Activated naive CD8-positive, alpha-beta T cell treated with anti-CD3 and anti-CD28 coated beads, Interleukin-2, amount 10 ng/mL, durations not matched to agents 7 days and 5 days (primary cell): ENCODE data around the gene ADARB1. TPM values are rescaled to one million over a fixed set of nuclear protein-coding genes. Genes with fewer than 3 reads are reported as not detected.

Experiments used
- ATAC-seq: fragments of 150-1000 bp; cut with Tn5 transposase; one replicate; pipeline ENCODE4 v1.10.0; 2021; ENCODE audit warnings: low read depth, moderate library complexity
- POLR2A ChIA-PET: fragments of 350-600 bp; sonication (Branson Sonifier 250); formaldehyde crosslinking; loops from one replicate; lab custom pipeline; 2021; ENCODE audit warnings: antibody characterized with exemption; lab: Charles Lee
- DNase-seq: peaks from one replicate; pipeline ENCODE4 v3.0.0; 2021
- H3K27ac Mint-ChIP-seq: one replicate; pipeline ENCODE4 v1.8.0; 2022; ENCODE audit warnings: mild to moderate bottlenecking, mixed read lengths
- H3K27me3 Mint-ChIP-seq: one replicate; pipeline ENCODE4 v1.8.0; 2022; ENCODE audit warnings: mild to moderate bottlenecking, moderate library complexity, mixed read lengths
- H3K36me3 Mint-ChIP-seq: one replicate; pipeline ENCODE4 v1.8.0; 2021; ENCODE audit warnings: mild to moderate bottlenecking, mixed read lengths
- H3K4me1 Mint-ChIP-seq: one replicate; pipeline ENCODE4 v1.8.0; 2021; ENCODE audit warnings: mixed read lengths
- H3K4me3 Mint-ChIP-seq: one replicate; pipeline ENCODE4 v1.8.0; 2022; ENCODE audit warnings: mild to moderate bottlenecking, moderate library complexity, mixed read lengths
- H3K9me3 Mint-ChIP-seq: one replicate; pipeline ENCODE4 v1.8.0; 2021; ENCODE audit warnings: mixed read lengths
- total RNA-seq, 2 experiments: library from RNA; stranded (reverse); gene quantifications; one replicate each; pipeline ENCODE4 v1.2.3, GENCODE V29; 2021

The ADARB1 gene
- total RNA-seq, 2 experiments from 2014 or later: 48.3 to 48.4 TPM

DNA sequence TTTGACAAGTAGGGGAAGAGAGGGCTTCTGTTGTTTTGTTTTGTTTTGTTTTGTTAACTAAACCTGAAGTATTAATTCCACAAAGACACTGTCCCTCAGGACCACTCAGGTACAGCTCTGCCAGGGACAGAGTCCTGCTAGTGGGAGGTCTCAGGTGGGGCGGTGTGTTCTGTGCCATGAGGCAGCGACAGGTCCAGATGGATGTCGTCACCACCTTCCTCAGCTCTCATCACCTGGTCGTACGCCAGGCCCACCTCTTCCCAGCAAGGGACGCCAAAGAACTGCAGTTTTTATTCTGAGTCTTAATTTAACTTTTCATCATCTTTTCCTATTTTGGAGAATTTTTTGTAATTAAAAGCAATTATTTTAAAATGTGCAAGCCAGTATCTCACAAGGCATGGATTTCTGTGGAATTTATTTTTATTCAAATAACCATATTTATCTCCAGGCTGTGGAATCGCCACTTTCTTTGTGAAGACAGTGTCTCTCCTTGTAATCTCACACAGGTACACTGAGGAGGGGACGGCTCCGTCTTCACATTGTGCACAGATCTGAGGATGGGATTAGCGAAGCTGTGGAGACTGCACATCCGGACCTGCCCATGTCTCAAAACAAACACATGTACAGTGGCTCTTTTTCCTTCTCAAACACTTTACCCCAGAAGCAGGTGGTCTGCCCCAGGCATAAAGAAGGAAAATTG lies 150.8 kb downstream of the ADARB1 start:
- POLR2A ChIA-PET: no interaction called here

DNA sequence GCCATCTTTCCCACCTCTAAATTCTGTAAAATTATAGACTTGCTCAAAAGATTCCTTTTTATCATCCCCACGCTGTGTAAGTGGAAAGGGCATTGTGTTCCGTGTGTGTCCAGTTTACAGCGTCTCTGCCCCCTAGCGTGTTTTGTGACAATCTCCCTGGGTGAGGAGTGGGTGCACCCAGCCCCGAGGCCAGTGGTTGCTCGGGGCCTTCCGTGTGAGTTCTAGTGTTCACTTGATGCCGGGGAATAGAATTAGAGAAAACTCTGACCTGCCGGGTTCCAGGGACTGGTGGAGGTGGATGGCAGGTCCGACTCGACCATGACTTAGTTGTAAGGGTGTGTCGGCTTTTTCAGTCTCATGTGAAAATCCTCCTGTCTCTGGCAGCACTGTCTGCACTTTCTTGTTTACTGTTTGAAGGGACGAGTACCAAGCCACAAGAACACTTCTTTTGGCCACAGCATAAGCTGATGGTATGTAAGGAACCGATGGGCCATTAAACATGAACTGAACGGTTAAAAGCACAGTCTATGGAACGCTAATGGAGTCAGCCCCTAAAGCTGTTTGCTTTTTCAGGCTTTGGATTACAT lies 151.5 kb downstream of the ADARB1 start:
- Mint-ChIP-seq H3K36me3 (peaks cover 3% of the 10 kb centered on the region), H3K4me1 (peaks cover 21% of the 10 kb centered on the region), H3K27me3 (no peaks in the 10 kb centered on the region), H3K27ac (no peak overlapping the region), H3K4me3 (no peak overlapping the region), H3K9me3 (no peaks in the 10 kb centered on the region)
- DNase-seq (no peak), ATAC-seq (no peak)
- POLR2A ChIA-PET: no interaction called here

More for the DNA sequence above, 150.8 kb downstream of the ADARB1 start:
- peaks cover 21% of the 10 kb centered on the region for H3K4me1 Mint-ChIP-seq
- ATAC-seq: no peak
- no peaks in the 10 kb centered on the region for H3K9me3 Mint-ChIP-seq
- H3K27ac Mint-ChIP-seq: no peak overlapping the region
- H3K27me3 Mint-ChIP-seq: no peaks in the 10 kb centered on the region
- peaks cover 3% of the 10 kb centered on the region for H3K36me3 Mint-ChIP-seq
- DNase-seq: no peak
- no peak overlapping the region for H3K4me3 Mint-ChIP-seq

DNA sequence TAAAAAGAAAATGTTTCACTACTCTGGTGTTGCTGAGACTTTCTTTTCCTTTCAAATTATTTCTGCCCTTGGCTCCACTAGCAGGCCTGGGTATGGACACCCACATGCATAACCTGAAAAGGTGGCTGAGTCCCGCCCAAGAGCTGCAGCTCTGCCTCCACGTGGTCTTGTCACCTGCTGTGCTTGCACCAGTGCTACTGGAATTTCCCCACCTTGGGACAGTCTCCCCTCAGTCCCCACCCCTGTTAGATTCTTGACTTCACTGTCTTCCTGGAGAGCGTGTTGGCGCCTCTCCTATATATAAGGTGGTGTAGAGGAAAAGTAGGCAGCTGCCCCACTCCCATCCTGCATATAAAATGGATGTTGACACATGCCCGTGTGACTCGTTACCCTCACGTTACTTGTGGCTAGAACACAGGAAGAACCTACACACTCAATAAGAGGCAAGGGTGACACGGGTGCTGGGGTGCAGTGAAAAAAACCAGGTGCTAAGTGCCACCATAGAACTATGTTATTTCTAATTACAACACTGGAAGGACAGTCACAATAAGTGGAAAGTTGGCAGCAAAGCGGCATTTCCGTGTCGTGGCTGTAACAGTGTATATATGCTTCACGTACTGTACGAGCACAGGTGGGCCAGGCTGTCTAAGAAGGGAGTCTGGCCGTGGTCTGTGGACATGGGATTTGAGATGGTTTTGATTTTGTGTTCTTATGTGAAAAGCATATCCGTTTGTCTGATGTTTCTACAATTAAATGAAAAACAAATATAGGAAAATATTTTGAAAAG lies 152.4 kb downstream of the ADARB1 start:
- Mint-ChIP-seq H3K27me3 (no peaks in the 10 kb centered on the region), H3K4me3 (no peak overlapping the region), H3K9me3 (no peaks in the 10 kb centered on the region), H3K4me1 (peaks cover 21% of the 10 kb centered on the region), H3K27ac (no peak overlapping the region), H3K36me3 (peaks cover 3% of the 10 kb centered on the region)
- ATAC-seq: peak; percentile 30
- no peak for DNase-seq
- POLR2A ChIA-PET: no interaction called here

DNA sequence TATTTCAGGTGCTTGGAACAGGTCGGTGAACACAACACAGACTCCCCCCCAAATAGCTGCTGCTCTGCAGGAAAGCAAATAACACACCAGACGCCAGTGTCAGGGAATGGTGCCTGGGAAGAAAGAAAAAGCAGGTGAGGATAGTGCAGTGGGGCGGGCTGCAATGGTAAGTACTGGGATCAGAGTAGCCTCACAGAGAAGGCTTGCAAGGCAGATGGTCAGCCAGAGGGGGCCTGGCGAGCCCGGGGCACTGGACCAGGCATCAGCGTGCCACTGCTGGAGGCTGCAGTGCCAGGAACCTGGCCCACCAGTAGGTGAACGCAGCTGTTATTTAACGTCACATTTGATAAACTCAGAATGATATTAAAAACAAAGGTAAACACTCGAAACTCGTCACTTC lies 153.4 kb downstream of the ADARB1 start:
- Mint-ChIP-seq H3K4me3 (no peak overlapping the region), H3K27me3 (peaks cover 6% of the 10 kb centered on the region), H3K27ac (no peak overlapping the region), H3K4me1 (peaks cover 22% of the 10 kb centered on the region), H3K9me3 (no peaks in the 10 kb centered on the region), H3K36me3 (peaks cover 3% of the 10 kb centered on the region)
- DNase-seq (no peak), ATAC-seq (no peak)
- POLR2A ChIA-PET: no interaction called here

- no peaks in the 10 kb centered on the region for H3K9me3 Mint-ChIP-seq
- H3K27ac Mint-ChIP-seq: no peak overlapping the region
- H3K4me1 Mint-ChIP-seq: peaks cover 22% of the 10 kb centered on the region
- ATAC-seq (peak; percentile 79), DNase-seq (no peak)
- H3K36me3 Mint-ChIP-seq: peaks cover 3% of the 10 kb centered on the region
- POLR2A ChIA-PET: no interaction called here
- H3K4me3 Mint-ChIP-seq: no peak overlapping the region
- peaks cover 7% of the 10 kb centered on the region for H3K27me3 Mint-ChIP-seq
These were observed 153.8 kb downstream of the ADARB1 start for GRCh38 chr21:45228171-45228641.

GRCh38 chr21:45228656-45229240 lies 154.4 kb downstream of the ADARB1 start:
- POLR2A ChIA-PET: no interaction called here
- Mint-ChIP-seq H3K36me3 (peaks cover 3% of the 10 kb centered on the region), H3K4me3 (no peak overlapping the region), H3K4me1 (peaks cover 22% of the 10 kb centered on the region), H3K27ac (no peak overlapping the region), H3K9me3 (no peaks in the 10 kb centered on the region), H3K27me3 (peaks cover 11% of the 10 kb centered on the region)
- no peak for DNase-seq
- no peak for ATAC-seq

GRCh38 chr21:45231705-45232104 lies 157.3 kb downstream of the ADARB1 start:
- no peak overlapping the region for H3K27ac Mint-ChIP-seq
- no peaks in the 10 kb centered on the region for H3K9me3 Mint-ChIP-seq
- peaks cover 27% of the 10 kb centered on the region for H3K27me3 Mint-ChIP-seq
- no peak for DNase-seq
- H3K36me3 Mint-ChIP-seq: no peaks in the 10 kb centered on the region
- H3K4me3 Mint-ChIP-seq: no peak overlapping the region
- no peak for ATAC-seq
- peaks cover 12% of the 10 kb centered on the region for H3K4me1 Mint-ChIP-seq
- POLR2A ChIA-PET: no interaction called here

GRCh38 chr21:45234127-45234526 lies 159.7 kb downstream of the ADARB1 start:
- DNase-seq (no peak), ATAC-seq (no peak)
- H3K36me3 Mint-ChIP-seq: no peaks in the 10 kb centered on the region
- peaks cover 1% of the 10 kb centered on the region for H3K4me1 Mint-ChIP-seq
- peak overlapping the region; percentile 10 for H3K4me3 Mint-ChIP-seq
- no peaks in the 10 kb centered on the region for H3K9me3 Mint-ChIP-seq
- peaks cover 45% of the 10 kb centered on the region for H3K27me3 Mint-ChIP-seq
- H3K27ac Mint-ChIP-seq: no peak overlapping the region
- POLR2A ChIA-PET: no interaction called here

- H3K27ac Mint-ChIP-seq: no peak overlapping the region
These were observed 160.6 kb downstream of the ADARB1 start for GRCh38 chr21:45234965-45235364.

GRCh38 chr21:45235488-45235887 lies 161.1 kb downstream of the ADARB1 start:
- Mint-ChIP-seq H3K27me3 (peaks cover 57% of the 10 kb centered on the region), H3K9me3 (peaks cover under 1% of the 10 kb centered on the region), H3K36me3 (no peaks in the 10 kb centered on the region), H3K27ac (no peak overlapping the region), H3K4me3 (no peak overlapping the region), H3K4me1 (peaks cover 1% of the 10 kb centered on the region)
- DNase-seq (no peak), ATAC-seq (no peak)
- POLR2A ChIA-PET: no interaction called here

More at GRCh38 chr21:45234965-45235364, 160.6 kb downstream of the ADARB1 start:
- ATAC-seq (no peak), DNase-seq (no peak)
- no peaks in the 10 kb centered on the region for H3K36me3 Mint-ChIP-seq
- POLR2A ChIA-PET: no interaction called here
- H3K4me3 Mint-ChIP-seq: no peak overlapping the region
- H3K4me1 Mint-ChIP-seq: peaks cover 1% of the 10 kb centered on the region
- peaks cover 54% of the 10 kb centered on the region for H3K27me3 Mint-ChIP-seq
- no peaks in the 10 kb centered on the region for H3K9me3 Mint-ChIP-seq

DNA sequence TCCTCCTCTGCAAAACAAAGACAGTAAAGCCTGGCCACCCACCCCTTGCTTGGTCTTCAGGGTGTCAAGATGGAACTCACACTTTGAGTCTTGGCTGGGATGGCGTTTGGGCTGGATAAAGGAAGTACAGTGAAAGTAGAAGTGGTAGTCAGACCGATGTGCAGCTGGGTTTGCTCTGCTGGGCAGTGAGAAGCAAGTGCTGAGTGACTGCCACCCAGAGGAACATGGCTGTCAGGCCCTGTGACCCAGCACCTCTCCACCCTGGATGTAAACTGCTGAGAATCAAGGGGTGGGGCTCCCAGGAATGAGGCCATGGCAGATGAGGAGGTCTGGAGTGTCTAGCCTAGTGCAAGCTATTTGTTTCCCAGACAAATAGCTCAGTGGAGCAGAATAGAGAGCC lies 162.1 kb downstream of the ADARB1 start:
- Mint-ChIP-seq H3K4me3 (no peak overlapping the region), H3K27me3 (peaks cover 65% of the 10 kb centered on the region), H3K36me3 (no peaks in the 10 kb centered on the region), H3K9me3 (peaks cover 4% of the 10 kb centered on the region), H3K4me1 (peaks cover 1% of the 10 kb centered on the region), H3K27ac (no peak overlapping the region)
- POLR2A ChIA-PET: no interaction called here
- ATAC-seq: no peak
- no peak for DNase-seq

- POLR2A ChIA-PET: no interaction called here
- no peak for ATAC-seq
- no peak for DNase-seq
- Mint-ChIP-seq H3K27me3 (peaks cover 66% of the 10 kb centered on the region), H3K4me3 (no peak overlapping the region), H3K9me3 (peaks cover 9% of the 10 kb centered on the region), H3K27ac (no peak overlapping the region), H3K36me3 (no peaks in the 10 kb centered on the region), H3K4me1 (no peaks in the 10 kb centered on the region)
These were observed 163.0 kb downstream of the ADARB1 start for GRCh38 chr21:45237401-45237800.

- Mint-ChIP-seq H3K9me3 (peaks cover 19% of the 10 kb centered on the region), H3K27ac (no peak overlapping the region), H3K4me1 (no peaks in the 10 kb centered on the region), H3K27me3 (peaks cover 55% of the 10 kb centered on the region), H3K36me3 (no peaks in the 10 kb centered on the region), H3K4me3 (no peak overlapping the region)
- POLR2A ChIA-PET: no interaction called here
- no peak for DNase-seq
- no peak for ATAC-seq
These were observed 167.0 kb downstream of the ADARB1 start for GRCh38 chr21:45241357-45241756.
